CD4-positive, alpha-beta T cell treated with Interleukin-12 subunit alpha and Interleukin-12 subunit beta, for 1 hour (primary cell): Measurements from ENCODE around the gene ARFIP2.

Experiments used
- DNase-seq: peaks from one replicate; pipeline ENCODE4 v3.0.0-alpha.2; 2020

ARFIP2 gene

GRCh38 chr11:6438979-6439571, 42.1 kb downstream of the ARFIP2 start:
- peak; percentile 51 for DNase-seq

DNA sequence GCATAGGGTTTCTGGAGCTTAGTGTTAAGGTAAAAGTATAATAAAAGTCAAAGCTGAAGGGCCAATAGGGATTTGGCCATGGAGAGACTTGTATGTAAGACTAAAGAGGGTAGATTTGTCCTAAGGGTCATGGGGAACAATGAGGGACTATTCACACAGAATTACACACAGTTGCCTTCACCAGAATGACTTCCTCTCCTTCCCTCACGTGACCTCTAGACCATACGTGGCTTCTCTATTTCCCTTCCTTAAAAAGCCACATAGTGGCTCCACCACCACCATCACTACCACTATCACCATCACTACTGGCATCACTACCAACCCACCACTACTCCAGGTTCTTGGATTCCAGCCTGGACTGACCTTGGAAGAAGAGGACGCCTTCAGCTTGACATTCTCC, 43.1 kb downstream of the ARFIP2 start:
- peak; percentile 15 for DNase-seq

DNA sequence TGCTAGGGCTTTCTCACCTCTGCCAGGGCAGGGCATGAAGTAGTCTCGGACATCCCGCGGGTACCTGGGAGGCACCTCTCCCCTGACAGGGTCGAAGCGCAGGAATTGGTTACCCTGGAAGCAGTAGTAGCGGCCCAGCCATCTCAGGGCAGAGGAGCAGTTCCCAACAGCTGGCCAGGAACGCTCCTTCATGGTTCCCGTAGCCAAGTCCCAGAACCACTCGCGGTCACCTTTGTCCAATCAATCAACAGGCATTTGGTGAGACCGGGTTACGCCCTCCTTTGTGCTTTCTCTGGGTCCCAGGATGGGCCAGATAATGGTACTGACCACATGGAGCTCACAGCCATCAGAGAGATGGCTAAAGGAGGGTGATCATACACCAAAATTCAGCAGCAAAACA, 43.7 kb downstream of the ARFIP2 start:
- DNase-seq, result no peak

DNA sequence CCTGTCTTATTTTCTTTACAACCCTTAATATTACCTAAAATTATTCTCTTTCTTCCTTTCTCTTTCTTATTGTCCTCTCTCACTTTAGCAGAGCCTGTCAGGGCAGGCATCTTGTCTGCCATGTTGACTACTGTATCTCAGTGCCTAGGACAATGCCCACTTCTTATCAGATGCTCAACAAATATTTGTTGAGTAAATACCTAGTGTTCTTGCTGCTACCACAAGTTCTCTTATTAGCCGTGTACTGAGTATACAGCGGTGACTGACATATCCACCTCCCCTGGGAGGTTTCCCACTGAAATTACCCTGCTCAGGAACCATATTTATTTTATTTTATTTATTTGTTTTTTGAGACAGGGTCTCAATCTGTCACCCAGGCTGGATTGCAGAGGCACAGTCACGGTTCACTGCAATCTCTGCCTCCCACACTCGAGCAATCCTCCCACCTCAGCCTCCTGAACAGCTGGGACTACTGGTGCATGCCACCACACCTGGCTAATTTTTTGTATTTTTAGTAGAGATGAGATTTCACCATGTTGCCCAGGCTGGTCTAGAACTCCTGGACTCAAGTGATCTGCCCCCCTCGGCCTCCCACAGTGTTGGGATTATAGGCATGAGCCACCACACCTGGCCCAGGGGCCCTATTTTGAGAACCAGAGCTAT, 47.0 kb downstream of the ARFIP2 start:
- DNase-seq, result no peak

DNA sequence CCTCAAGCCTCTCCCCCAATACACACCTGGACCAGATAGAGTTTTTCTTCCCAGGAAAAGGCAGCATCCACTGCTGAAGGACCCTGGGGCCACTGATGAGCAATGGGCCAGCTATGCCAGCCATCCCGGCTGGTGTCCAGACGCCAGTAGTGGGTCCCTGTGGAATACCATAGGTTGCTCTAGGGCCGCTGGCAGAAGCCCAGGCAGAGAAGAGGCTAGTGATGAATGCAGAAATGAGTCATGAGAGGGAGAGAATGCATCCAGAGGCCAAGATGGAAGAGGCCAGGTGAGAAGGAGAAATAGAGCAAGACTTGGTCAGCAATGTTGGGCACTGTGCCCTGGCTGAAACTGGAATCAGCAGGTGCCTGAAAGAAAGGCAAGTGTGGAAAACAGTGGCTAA, 49.3 kb downstream of the ARFIP2 start:
- DNase-seq, result no peak

DNA sequence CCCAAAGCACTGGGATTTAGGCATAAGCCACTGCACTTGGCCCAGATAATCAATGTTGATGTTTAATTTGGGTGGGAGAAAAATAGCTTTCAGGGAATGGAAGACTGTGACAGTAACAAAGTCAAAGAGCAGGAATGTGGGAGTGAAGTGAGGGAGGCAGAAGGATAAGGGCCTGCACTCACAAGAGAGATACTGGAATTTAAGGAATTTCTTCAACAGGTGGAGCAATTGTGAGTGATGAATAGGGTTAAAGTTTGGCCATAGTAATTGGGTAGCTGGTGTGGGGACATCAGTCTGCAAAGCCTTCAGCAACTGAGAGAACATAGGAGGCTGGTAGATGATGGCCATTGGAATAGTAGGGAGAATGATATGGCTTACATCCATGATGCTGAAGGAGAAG, 53.6 kb downstream of the ARFIP2 start:
- DNase-seq, result no peak
